ENCODE measurements around the gene PAPSS2.

The PAPSS2 gene

DNA sequence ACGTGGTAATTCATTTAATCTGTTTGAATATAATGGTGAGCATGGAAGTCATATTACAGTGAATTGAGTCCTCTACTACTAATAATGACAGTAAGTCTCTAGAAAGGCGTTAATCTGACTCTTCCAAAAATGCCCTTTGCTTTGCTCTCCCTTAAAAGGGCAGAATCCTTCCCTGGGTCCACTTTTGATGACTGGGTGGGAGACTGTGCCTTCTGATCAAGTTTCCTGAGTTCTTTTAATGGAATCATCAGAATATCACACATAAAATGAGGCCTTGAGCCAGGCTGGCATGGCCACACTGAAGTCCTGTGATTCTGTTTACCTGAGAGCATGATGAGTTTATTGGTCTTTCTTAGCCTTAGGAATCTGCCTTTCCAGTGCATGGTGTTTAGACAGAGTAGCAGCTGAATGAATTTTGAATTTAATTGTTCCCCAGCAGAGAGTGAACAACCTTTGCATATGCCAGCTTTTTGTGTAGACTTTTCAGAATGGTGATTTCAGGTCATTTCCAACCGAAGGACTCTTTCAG, 33.3 kb downstream of the PAPSS2 start:
- TF ChIP-seq, protein P1, sequence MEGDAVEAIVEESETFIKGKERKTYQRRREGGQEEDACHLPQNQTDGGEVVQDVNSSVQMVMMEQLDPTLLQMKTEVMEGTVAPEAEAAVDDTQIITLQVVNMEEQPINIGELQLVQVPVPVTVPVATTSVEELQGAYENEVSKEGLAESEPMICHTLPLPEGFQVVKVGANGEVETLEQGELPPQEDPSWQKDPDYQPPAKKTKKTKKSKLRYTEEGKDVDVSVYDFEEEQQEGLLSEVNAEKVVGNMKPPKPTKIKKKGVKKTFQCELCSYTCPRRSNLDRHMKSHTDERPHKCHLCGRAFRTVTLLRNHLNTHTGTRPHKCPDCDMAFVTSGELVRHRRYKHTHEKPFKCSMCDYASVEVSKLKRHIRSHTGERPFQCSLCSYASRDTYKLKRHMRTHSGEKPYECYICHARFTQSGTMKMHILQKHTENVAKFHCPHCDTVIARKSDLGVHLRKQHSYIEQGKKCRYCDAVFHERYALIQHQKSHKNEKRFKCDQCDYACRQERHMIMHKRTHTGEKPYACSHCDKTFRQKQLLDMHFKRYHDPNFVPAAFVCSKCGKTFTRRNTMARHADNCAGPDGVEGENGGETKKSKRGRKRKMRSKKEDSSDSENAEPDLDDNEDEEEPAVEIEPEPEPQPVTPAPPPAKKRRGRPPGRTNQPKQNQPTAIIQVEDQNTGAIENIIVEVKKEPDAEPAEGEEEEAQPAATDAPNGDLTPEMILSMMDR (IDR thresholded peaks at IDR 0.05; ENCODE audit: low read depth, low read length, missing control alignments): no peak
- DNase-seq (ENCODE audit: extremely low read depth, low read depth): no peak
- H3K4me3 ChIP-seq (replicated peaks; ENCODE audit: low read depth, low read length): no peak overlapping the region

DNA sequence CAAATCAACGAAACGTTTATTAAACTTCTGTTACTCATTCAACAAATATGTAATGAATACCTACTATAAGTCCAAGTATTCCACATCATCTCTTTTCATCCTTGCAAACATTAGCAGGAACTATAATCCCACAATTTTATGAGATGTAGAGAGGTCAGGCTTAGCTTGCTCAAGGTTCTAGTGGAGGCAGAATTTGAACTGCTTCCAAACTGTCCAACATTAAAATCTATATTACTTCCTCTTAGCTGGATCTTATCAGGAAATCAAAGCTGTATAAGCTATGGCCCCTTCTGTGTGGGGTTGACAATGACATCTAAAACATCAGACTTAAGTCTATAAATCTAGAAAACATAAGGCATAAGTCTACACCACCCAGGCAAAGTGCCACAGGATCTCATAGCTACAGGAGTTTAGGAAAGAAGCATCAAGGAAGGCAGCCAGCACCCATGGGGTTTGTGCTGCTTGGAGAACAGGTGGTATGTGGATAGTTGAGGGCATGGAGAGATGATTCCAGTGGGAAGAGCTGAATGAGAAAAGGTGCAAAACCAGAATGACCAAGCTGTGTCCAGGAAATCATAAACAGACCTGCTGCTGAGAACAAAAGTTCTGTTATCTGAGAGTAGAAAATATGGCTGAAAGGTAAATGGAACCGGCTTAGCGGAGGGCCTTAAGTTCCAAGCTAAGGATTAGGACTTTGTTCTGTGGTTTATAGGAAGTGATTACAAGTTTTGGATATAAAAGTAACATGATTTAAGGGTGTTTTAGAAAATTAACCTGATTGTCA, 34.5 kb downstream of the PAPSS2 start:
- TF ChIP-seq, protein P1 (IDR thresholded peaks at IDR 0.05; ENCODE audit: low read depth, low read length, missing control alignments): no peak
- DNase-seq (ENCODE audit: extremely low read depth, low read depth): no peak
- H3K4me3 ChIP-seq (replicated peaks; ENCODE audit: low read depth, low read length): no peak overlapping the region

DNA sequence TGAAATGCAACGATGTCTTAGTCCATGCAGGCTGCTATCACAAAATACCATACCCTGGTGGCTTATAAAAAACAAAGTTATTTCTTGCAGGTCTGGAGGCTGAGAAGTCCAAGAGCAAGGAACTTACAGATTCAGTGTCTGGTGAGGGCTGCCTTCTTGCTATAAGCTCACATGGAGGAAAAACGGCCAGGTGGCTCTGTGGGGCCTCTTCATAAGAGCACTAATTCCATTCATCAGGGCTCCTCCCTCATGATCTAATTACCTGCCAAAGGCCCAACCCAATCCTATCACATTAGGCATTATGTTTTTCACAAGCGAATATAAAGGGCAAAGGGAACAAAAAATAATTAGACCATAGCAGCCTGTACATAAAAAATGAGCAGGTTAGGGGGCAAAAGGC, 35.4 kb downstream of the PAPSS2 start:
- DNase-seq (ENCODE audit: extremely low read depth, low read depth): no peak
- H3K4me3 ChIP-seq (replicated peaks; ENCODE audit: low read depth, low read length): no peak overlapping the region
- TF ChIP-seq, protein P1 (IDR thresholded peaks at IDR 0.05; ENCODE audit: low read depth, low read length, missing control alignments): no peak

DNA sequence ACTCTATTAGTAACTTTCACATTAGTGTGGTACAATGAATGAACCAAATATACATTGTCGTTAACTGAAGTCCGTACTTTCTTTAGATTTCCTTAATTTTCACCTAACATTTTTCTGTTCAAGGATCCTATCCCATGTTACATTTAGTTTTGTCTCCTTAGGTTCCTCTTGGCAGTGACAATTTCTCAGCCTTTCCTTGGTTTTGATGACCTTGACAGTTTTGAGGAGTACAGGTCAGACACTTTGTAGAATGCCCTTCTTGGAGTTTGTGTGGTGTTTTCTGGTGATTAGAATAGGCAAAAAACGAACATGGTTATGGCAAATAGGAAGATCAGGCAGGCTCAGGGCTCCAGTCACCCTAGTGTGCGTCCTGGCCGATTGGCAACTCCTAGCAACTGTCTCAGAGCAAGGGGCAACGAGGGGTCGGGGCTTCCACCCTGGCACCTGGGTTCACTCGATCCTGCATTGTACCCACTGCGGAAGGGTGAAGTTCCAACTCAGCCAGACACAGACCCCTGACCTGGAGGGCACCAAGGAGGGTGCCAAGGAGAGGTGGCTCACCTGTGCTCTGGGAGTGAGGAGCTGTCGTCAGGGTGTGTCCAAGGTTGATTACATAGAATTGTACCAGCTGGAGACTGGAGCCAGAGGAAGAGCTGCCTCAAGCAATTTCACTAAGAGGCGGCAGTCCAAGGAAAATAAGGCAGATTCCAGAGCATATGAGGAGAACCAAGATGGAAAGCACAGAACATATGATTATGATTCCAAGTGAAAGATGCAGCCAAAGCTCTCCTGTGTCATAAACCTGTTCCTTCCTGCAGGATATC, 37.5 kb downstream of the PAPSS2 start:
- no peak overlapping the region for H3K4me3 ChIP-seq (replicated peaks; ENCODE audit: low read depth, low read length)
- TF ChIP-seq, protein P1 (IDR thresholded peaks at IDR 0.05; ENCODE audit: low read depth, low read length, missing control alignments): no peak

DNA sequence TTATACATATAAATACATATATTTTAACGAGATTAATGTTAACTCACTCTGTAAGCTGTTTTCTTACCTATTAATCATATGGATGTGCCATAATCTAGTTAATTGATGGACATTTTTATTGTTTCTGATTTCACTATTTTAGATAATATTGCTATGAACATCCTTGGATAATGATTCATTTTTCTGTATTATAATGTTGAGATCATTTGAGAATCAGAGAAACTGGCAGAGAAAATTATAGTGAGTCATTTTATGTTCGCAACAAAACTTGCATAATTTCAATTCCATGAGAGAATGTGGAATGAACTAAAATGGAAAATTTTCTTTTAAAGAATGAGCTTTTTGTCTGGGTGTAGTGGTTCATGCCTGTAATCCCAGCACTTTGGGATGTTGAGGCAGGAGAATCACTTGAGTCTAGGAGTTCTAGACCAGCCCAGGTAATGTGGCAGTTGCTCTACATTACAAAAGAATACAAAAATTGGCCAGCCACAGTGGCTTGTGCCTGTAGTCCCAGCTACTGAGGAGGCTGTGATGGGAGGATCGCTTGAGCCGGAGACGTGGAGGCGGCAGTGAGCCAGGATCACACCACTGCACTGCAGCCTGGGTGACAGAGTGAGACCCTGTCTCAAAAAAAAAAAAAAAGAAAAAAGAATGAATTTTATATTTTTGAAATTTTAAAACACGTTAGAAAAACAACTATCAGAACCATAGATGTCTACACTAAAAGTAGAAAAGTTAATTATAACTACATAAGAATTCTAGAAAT, 40.5 kb downstream of the PAPSS2 start:
- no peak for DNase-seq (ENCODE audit: extremely low read depth, low read depth)
- TF ChIP-seq, protein P1 (IDR thresholded peaks at IDR 0.05; ENCODE audit: low read depth, low read length, missing control alignments): no peak
- no peak overlapping the region for H3K4me3 ChIP-seq (replicated peaks; ENCODE audit: low read depth, low read length)

More for the DNA sequence above, 37.5 kb downstream of the PAPSS2 start:
- DNase-seq (ENCODE audit: extremely low read depth, low read depth): no peak

DNA sequence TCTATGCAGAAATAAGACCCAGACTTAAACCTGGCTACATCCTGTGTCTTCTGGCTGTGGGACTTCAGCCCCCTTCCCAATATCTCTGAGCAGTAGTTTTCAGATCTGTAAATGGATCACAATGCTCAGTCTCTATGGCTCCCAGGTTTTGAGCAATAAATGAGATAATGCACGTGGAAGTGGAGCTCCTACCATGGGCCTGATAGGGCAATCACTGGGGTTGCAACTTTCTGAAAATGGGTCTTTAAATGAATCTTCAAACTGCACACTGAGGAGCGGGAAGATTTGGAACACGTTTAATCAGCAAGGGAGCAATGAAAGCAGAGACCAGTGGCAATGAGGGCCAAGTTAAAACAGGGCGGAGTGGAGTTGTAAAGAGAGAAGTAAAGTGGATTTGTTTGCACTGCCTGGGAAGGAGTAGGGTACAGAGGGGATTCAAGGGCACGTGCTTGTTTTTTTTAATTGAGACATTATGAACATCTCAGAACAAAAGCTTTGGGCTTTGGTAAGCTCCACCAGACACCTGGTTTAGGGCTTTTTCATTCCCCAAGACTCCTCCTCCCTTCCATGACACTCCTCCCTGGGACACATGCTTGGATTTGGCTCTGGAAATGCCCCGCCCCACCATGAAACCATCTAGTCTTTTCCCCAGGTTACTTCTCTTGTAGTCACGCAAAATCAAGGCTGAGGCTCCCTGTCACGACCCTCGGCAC, 42.7 kb downstream of the PAPSS2 start:
- DNase-seq (ENCODE audit: extremely low read depth, low read depth): no peak
- TF ChIP-seq, protein P1 (IDR thresholded peaks at IDR 0.05; ENCODE audit: low read depth, low read length, missing control alignments): no peak
- H3K4me3 ChIP-seq (replicated peaks; ENCODE audit: low read depth, low read length): no peak overlapping the region

All from HFF-Myc (cell line).